HepG2 (cell line): ENCODE results near the gene DNMT1. TPM values are rescaled to one million over a fixed set of nuclear protein-coding genes. Genes with fewer than 3 reads are reported as not detected.

Source experiments
- BCL6 ChIP-seq: IDR thresholded peaks from 2 replicates; pipeline ENCODE4 v1.6.1; 2016; ENCODE audit warnings: missing genetic modification reagents, missing compliant biosample characterization
- CBFB ChIP-seq: sonication (generic); formaldehyde crosslinking; IDR thresholded peaks from 2 replicates; pipeline ENCODE4 v1.4.0; 2020; ENCODE audit warnings: missing genetic modification reagents
- CBX1 ChIP-seq: IDR thresholded peaks from one replicate; pipeline ENCODE4 v1.6.1; 2016; ENCODE audit warnings: antibody characterized with exemption, low read depth
- HNRNPLL ChIP-seq: fragments of 200-400 bp; formaldehyde crosslinking; IDR thresholded peaks from 2 replicates; pipeline ENCODE4 v1.6.1; 2017; ENCODE audit warnings: mild to moderate bottlenecking, low read depth, low read length; ENCODE audit not compliant: poor library complexity, severe bottlenecking
- KDM3A ChIP-seq: IDR thresholded peaks from 2 replicates; pipeline ENCODE4 v1.6.1; 2018; ENCODE audit warnings: low read depth, missing compliant biosample characterization
- MAZ ChIP-seq, 2 experiments: sonication (generic) in 1 of 2; formaldehyde crosslinking in 1 of 2; IDR thresholded peaks; 2 replicates each; pipeline versions ENCODE4 v1.5.0 to v1.6.1; 2012 to 2020; ENCODE audit warnings: low read depth in 2 of 2, mild to moderate bottlenecking in 2 of 2, borderline replicate concordance in 1 of 2, improper control_type of control experiment in 1 of 2, low read length in 1 of 2, missing genetic modification reagents in 1 of 2, moderate library complexity in 1 of 2
- MBD4 ChIP-seq: IDR thresholded peaks from 2 replicates; pipeline ENCODE4 v1.6.1; 2012; ENCODE audit warnings: low read length, inconsistent platforms, borderline replicate concordance
- POLR2AphosphoS5 ChIP-seq: IDR thresholded peaks from 2 replicates; pipeline ENCODE4 v1.6.1; 2012; ENCODE audit warnings: low read depth, low read length
- PRPF4 ChIP-seq: fragments of 200-400 bp; formaldehyde crosslinking; IDR thresholded peaks from 2 replicates; pipeline ENCODE4 v1.6.1; 2016; ENCODE audit warnings: low read length, low read depth; ENCODE audit not compliant: poor library complexity, severe bottlenecking
- RBM22 ChIP-seq: fragments of 200-400 bp; formaldehyde crosslinking; optimal IDR thresholded peaks from 2 replicates; pipeline ENCODE3; 2017; ENCODE audit warnings: mild to moderate bottlenecking, low read length, moderate library complexity
- TOPORS ChIP-seq: sonication (generic); formaldehyde crosslinking; IDR thresholded peaks from 2 replicates; pipeline ENCODE4 v1.8.0; 2023; ENCODE audit warnings: mild to moderate bottlenecking, missing genetic modification reagents
- ZFP62 ChIP-seq: sonication (generic); formaldehyde crosslinking; IDR thresholded peaks from 2 replicates; pipeline ENCODE4 v1.4.0; 2020; ENCODE audit warnings: missing genetic modification reagents
- ZFP90 ChIP-seq: sonication (generic); formaldehyde crosslinking; IDR thresholded peaks from 2 replicates; pipeline ENCODE4 v1.8.0; 2022; ENCODE audit warnings: missing genetic modification reagents, mild to moderate bottlenecking, inconsistent platforms, borderline replicate concordance
- ZNF160 ChIP-seq: sonication (generic); formaldehyde crosslinking; IDR thresholded peaks from 2 replicates; pipeline ENCODE4 v1.8.0; 2022; ENCODE audit warnings: mild to moderate bottlenecking, inconsistent platforms, missing genetic modification reagents
- ZNF263 ChIP-seq: sonication (generic); formaldehyde crosslinking; IDR thresholded peaks from 2 replicates; pipeline ENCODE4 v1.4.0; 2020; ENCODE audit warnings: missing genetic modification reagents
- ZNF367 ChIP-seq: sonication (generic); formaldehyde crosslinking; IDR thresholded peaks from 2 replicates; pipeline ENCODE4 v1.4.0; 2020; ENCODE audit warnings: missing genetic modification reagents, borderline replicate concordance
- ZNF530 ChIP-seq: sonication (generic); formaldehyde crosslinking; IDR thresholded peaks from 2 replicates; pipeline ENCODE4 v1.5.0; 2020; ENCODE audit warnings: low read depth, mild to moderate bottlenecking, missing genetic modification reagents
- ZNF776 ChIP-seq: sonication (generic); formaldehyde crosslinking; IDR thresholded peaks from 2 replicates; pipeline ENCODE4 v1.4.0; 2020; ENCODE audit warnings: mild to moderate bottlenecking, missing genetic modification reagents
- polyA plus RNA-seq, 8 experiments: library from polyadenylated mRNA; depleted of rRNA in 3 of 8; stranded (reverse) in 7 of 8; unstranded in 1 of 8; fragments of >200 nt; fragmentation: Illumina TruSeq in 4 of 8; extraction: Trizol in 4 of 8; gene quantifications; 2 replicates each; pipeline versions ENCODE4 v1.2.1 to v1.2.3, GENCODE V29; 2011 to 2016; ENCODE audit warnings: low read depth in 4 of 8, missing spikeins in 1 of 8, mixed read lengths in 1 of 8; ENCODE audit not compliant: insufficient read depth in 1 of 8
- total RNA-seq, 5 experiments: library from RNA; depleted of rRNA; stranded (reverse); fragments of >200 nt; fragmentation: Illumina TruSeq; extraction: Trizol; gene quantifications; 2 replicates each; pipeline ENCODE4 v1.2.3, GENCODE V29; 2016; ENCODE audit warnings: low read depth in 1 of 5
- TF ChIP-seq, protein P1 (sequence below): sonication (generic); formaldehyde crosslinking; IDR thresholded peaks from 2 replicates; pipeline ENCODE4 v1.5.1; 2020; ENCODE audit warnings: mild to moderate bottlenecking, missing genetic modification reagents, moderate library complexity
- TF ChIP-seq, protein P2 (sequence below): sonication (generic); formaldehyde crosslinking; IDR thresholded peaks from 2 replicates; pipeline ENCODE4 v1.5.0; 2020; ENCODE audit warnings: mild to moderate bottlenecking, missing genetic modification reagents
- TF ChIP-seq, protein P3 (sequence below): IDR thresholded peaks from 2 replicates; pipeline ENCODE4 v1.6.1; 2016; ENCODE audit warnings: low read depth, borderline replicate concordance
- TF ChIP-seq, protein P4 (sequence below): sonication (generic); formaldehyde crosslinking; IDR thresholded peaks from 2 replicates; pipeline ENCODE4 v1.5.0; 2020; ENCODE audit warnings: missing genetic modification reagents

Gene DNMT1
- total and polyA plus RNA-seq, 2 of the 13 experiments (the other 11 are each of a cell fraction or from before 2014, with no cell fraction given): 31.2 to 91.1 TPM

DNA sequence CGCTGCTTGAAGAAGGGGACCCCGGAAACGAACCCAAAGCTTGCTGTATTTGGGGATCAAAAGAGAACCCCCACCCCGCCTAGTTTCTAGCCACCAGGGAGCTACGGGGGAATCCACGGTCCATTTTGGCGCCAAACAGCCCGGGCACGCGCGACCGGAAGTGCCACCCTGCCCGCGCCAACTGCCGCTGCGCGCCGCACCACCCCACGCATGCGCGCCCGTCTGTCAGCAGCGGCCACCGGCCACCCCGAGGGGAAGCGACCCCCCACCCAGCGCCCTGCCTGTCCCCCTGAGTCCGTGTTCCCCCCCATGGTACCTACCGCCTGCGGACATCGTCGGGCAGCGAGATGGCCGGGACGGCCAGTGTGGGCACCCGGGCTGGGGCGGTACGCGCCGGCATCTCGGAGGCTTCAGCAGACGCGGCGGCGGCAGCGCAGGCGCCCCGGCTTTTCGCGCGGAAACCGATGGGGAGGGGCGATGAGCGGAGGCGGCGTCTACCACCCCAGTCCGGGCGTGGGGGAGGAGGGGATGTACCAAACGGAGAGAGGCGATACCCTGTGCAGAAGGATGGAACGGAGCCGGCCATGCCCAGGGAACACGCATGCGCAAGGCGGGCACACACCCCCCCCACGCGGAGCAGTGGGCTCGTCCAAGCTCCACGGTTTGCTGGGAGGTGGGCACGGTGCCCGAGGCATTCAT is at the start of gene DNMT1 (continued):
- TF ChIP-seq BCL6 (CRISPR knock-in tag) (0 out of 2 replicates have a peak, but pooled peaks have one; percentile 6), HNRNPLL (peak; percentile 90), ZFP90 (peak; percentile 33; the same call in 1 of the 2 replicates), MAZ (IDR thresholded peaks at IDR 0.05; ENCODE audit: borderline replicate concordance, low read depth, low read length) (peak; percentile 73; the same call in 1 of the 2 replicates), MAZ (CRISPR knock-in tag; IDR thresholded peaks at IDR 0.05; ENCODE audit: low read depth) (no peak; the same call in none of the 2 replicates), CBX1 (peak; percentile 27), ZNF263 (CRISPR knock-in tag) (no peak), TOPORS (CRISPR knock-in tag) (peak; percentile 55; the same call in 1 of the 2 replicates), ZNF160 (0 out of 2 replicates have a peak, but pooled peaks have one; percentile 26), ZNF367 (no peak), CBFB (CRISPR knock-in tag) (no peak; the same call in 1 of the 2 replicates), POLR2AphosphoS5 (peak; percentile 91), MBD4 (no peak), ZNF530 (CRISPR knock-in tag) (peak; percentile 59; the same call in 1 of the 2 replicates), ZNF776 (CRISPR knock-in tag) (peak; percentile 93), RBM22 (no peak), PRPF4 (no peak), KDM3A (CRISPR knock-in tag) (no peak), ZFP62 (CRISPR knock-in tag) (no peak)
- TF ChIP-seq, protein P1, sequence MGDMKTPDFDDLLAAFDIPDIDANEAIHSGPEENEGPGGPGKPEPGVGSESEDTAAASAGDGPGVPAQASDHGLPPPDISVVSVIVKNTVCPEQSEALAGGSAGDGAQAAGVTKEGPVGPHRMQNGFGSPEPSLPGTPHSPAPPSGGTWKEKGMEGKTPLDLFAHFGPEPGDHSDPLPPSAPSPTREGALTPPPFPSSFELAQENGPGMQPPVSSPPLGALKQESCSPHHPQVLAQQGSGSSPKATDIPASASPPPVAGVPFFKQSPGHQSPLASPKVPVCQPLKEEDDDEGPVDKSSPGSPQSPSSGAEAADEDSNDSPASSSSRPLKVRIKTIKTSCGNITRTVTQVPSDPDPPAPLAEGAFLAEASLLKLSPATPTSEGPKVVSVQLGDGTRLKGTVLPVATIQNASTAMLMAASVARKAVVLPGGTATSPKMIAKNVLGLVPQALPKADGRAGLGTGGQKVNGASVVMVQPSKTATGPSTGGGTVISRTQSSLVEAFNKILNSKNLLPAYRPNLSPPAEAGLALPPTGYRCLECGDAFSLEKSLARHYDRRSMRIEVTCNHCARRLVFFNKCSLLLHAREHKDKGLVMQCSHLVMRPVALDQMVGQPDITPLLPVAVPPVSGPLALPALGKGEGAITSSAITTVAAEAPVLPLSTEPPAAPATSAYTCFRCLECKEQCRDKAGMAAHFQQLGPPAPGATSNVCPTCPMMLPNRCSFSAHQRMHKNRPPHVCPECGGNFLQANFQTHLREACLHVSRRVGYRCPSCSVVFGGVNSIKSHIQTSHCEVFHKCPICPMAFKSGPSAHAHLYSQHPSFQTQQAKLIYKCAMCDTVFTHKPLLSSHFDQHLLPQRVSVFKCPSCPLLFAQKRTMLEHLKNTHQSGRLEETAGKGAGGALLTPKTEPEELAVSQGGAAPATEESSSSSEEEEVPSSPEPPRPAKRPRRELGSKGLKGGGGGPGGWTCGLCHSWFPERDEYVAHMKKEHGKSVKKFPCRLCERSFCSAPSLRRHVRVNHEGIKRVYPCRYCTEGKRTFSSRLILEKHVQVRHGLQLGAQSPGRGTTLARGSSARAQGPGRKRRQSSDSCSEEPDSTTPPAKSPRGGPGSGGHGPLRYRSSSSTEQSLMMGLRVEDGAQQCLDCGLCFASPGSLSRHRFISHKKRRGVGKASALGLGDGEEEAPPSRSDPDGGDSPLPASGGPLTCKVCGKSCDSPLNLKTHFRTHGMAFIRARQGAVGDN (CRISPR knock-in tag): peak; percentile 95
- TF ChIP-seq, protein P2, sequence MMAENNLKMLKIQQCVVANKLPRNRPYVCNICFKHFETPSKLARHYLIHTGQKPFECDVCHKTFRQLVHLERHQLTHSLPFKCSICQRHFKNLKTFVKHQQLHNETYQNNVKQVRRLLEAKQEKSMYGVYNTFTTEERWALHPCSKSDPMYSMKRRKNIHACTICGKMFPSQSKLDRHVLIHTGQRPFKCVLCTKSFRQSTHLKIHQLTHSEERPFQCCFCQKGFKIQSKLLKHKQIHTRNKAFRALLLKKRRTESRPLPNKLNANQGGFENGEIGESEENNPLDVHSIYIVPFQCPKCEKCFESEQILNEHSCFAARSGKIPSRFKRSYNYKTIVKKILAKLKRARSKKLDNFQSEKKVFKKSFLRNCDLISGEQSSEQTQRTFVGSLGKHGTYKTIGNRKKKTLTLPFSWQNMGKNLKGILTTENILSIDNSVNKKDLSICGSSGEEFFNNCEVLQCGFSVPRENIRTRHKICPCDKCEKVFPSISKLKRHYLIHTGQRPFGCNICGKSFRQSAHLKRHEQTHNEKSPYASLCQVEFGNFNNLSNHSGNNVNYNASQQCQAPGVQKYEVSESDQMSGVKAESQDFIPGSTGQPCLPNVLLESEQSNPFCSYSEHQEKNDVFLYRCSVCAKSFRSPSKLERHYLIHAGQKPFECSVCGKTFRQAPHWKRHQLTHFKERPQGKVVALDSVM (CRISPR knock-in tag): peak; percentile 59
- TF ChIP-seq, protein P3, sequence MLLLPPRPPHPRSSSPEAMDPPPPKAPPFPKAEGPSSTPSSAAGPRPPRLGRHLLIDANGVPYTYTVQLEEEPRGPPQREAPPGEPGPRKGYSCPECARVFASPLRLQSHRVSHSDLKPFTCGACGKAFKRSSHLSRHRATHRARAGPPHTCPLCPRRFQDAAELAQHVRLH (CRISPR knock-in tag): peak; percentile 28; the same call in 1 of the 2 replicates
- TF ChIP-seq, protein P4, sequence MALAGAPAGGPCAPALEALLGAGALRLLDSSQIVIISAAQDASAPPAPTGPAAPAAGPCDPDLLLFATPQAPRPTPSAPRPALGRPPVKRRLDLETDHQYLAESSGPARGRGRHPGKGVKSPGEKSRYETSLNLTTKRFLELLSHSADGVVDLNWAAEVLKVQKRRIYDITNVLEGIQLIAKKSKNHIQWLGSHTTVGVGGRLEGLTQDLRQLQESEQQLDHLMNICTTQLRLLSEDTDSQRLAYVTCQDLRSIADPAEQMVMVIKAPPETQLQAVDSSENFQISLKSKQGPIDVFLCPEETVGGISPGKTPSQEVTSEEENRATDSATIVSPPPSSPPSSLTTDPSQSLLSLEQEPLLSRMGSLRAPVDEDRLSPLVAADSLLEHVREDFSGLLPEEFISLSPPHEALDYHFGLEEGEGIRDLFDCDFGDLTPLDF (CRISPR knock-in tag): peak; percentile 98
